Endothelial cell of umbilical vein (primary cell): ENCODE results near the gene EIF1B.

Experiments used
- EZH2 ChIP-seq: IDR thresholded peaks from 2 replicates; pipeline ENCODE4 v1.6.1; 2012; ENCODE audit warnings: borderline replicate concordance, low read depth, mild to moderate bottlenecking, moderate library complexity, low read length, inconsistent platforms; ENCODE audit not compliant: severe bottlenecking
- POLR2A ChIP-seq: IDR thresholded peaks from 2 replicates; pipeline ENCODE4 v1.6.1; 2012; ENCODE audit warnings: low read depth, mild to moderate bottlenecking, control low read depth, low read length
- POLR2AphosphoS5 ChIP-seq: IDR thresholded peaks from 2 replicates; pipeline ENCODE4 v1.6.1; 2012; ENCODE audit warnings: low read depth, mild to moderate bottlenecking, control low read depth, low read length, moderate library complexity; ENCODE audit not compliant: insufficient read depth
- TF ChIP-seq, protein P1 (sequence below), 2 donors: IDR thresholded peaks; 1 replicate in 1 of 2; 2 replicates in 1 of 2; pipeline ENCODE4 v1.5.1; 2011; ENCODE audit warnings: low read length in 2 of 2, mild to moderate bottlenecking in 2 of 2, moderate library complexity in 2 of 2, control low read depth in 1 of 2, inconsistent platforms in 1 of 2, low read depth in 1 of 2; ENCODE audit not compliant: insufficient read depth in 1 of 2; ENCODE audit errors: extremely low read depth in 1 of 2

GRCh38 chr3:40336101-40336500 is 26.6 kb downstream of the EIF1B start:
- TF ChIP-seq, protein P1, sequence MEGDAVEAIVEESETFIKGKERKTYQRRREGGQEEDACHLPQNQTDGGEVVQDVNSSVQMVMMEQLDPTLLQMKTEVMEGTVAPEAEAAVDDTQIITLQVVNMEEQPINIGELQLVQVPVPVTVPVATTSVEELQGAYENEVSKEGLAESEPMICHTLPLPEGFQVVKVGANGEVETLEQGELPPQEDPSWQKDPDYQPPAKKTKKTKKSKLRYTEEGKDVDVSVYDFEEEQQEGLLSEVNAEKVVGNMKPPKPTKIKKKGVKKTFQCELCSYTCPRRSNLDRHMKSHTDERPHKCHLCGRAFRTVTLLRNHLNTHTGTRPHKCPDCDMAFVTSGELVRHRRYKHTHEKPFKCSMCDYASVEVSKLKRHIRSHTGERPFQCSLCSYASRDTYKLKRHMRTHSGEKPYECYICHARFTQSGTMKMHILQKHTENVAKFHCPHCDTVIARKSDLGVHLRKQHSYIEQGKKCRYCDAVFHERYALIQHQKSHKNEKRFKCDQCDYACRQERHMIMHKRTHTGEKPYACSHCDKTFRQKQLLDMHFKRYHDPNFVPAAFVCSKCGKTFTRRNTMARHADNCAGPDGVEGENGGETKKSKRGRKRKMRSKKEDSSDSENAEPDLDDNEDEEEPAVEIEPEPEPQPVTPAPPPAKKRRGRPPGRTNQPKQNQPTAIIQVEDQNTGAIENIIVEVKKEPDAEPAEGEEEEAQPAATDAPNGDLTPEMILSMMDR (IDR thresholded peaks at IDR 0.05; ENCODE audit: extremely low read depth in 1 of 2, insufficient read depth in 1 of 2, low read depth in 1 of 2, low read length in 2 of 2), result no peak
- TF ChIP-seq EZH2, result no peak
- no peak for TF ChIP-seq POLR2AphosphoS5
- no peak for TF ChIP-seq POLR2A
